Ovary (tissue), 9 donors: ENCODE measurements around the gene IVD. TPM values are rescaled to one million over a fixed set of nuclear protein-coding genes. Genes with fewer than 3 reads are reported as not detected.

Source experiments
- DNase-seq, 5 donors: peaks; one replicate each; pipeline ENCODE4 v3.0.0-alpha.2; 2019 to 2020
- H3K27ac ChIP-seq, 2 donors: fragments of 200-600 bp; one replicate each; pipeline versions ENCODE4 v1.5.1 to v1.8.0; 2019 to 2022
- H3K27me3 ChIP-seq: fragments of 200-600 bp; one replicate; pipeline ENCODE4 v1.8.0; 2022
- H3K36me3 ChIP-seq: fragments of 200-600 bp; sonication (generic); one replicate; pipeline ENCODE4 v1.5.1; 2019
- H3K4me1 ChIP-seq: one replicate; pipeline ENCODE4 v1.8.1; 2013; ENCODE audit warnings: mild to moderate bottlenecking, moderate library complexity; ENCODE audit not compliant: insufficient read depth
- H3K4me3 ChIP-seq: fragments of 200-600 bp; sonication (generic); one replicate; pipeline ENCODE4 v1.5.1; 2017
- H3K9me3 ChIP-seq, 2 donors: fragments of 200-600 bp in 1 of 2; sonication (generic) in 1 of 2; one replicate each; pipeline versions ENCODE4 v1.5.1 to v1.8.1; 2013 to 2019; ENCODE audit warnings: mild to moderate bottlenecking in 1 of 2, moderate library complexity in 1 of 2
- CTCF ChIP-seq, 3 donors: fragments of 450-650 bp in 2 of 3; fragments of 200-600 bp in 1 of 3; IDR thresholded peaks; one replicate each; pipeline versions ENCODE4 v1.5.1 to v1.8.0; 2016 to 2022; ENCODE audit warnings: antibody characterized with exemption in 3 of 3, mild to moderate bottlenecking in 1 of 3
- EP300 ChIP-seq: sonication (generic); formaldehyde crosslinking; IDR thresholded peaks from one replicate; pipeline ENCODE4 v1.6.1; 2017; ENCODE audit warnings: antibody characterized with exemption
- POLR2A ChIP-seq: fragments of 450-650 bp; IDR thresholded peaks from one replicate; pipeline ENCODE4 v1.6.1; 2017; ENCODE audit warnings: antibody characterized with exemption, mild to moderate bottlenecking, moderate library complexity
- WGBS, 3 donors: extraction: QIAGEN DNeasy Blood & Tissue Kit in 1 of 3; methylation state at CpG; one replicate each; pipeline versions ENCODE4 v1.1.5 to v1.1.7; 2013 to 2017; 5-methylcytosine and 5-hydroxymethylcytosine counted together
- intact Hi-C, 4 donors: fragments of 100-400 bp; cut with DNase I; formaldehyde crosslinking; loops; one replicate each; pipeline versions ENCODE4 v1.11.0 to v1.15.1; 2022 to 2023
- polyA plus RNA-seq, 2 donors: library from polyadenylated mRNA; stranded (reverse); fragments of 200-250 nt in 1 of 2; fragments of 350-450 nt in 1 of 2; fragmentation: Illumina TruSeq in 1 of 2; extraction: RNeasy Lipid Tissue Mini Kit (QIAGEN cat#74804) in 1 of 2; gene quantifications; one replicate each; pipeline ENCODE4 v1.2.3, GENCODE V29; 2013 to 2014
- total RNA-seq, 7 donors: library from RNA; depleted of rRNA in 2 of 7; stranded (reverse); fragments of >200 nt in 2 of 7; fragmentation: NEBNext Ultra II Directional in 3 of 7; extraction: Animal tissue kit (Norgen Biotek cat#: 25700) in 3 of 7; gene quantifications; one replicate each; pipeline versions ENCODE4 v1.1.0 to v1.2.4, GENCODE V29; 2016 to 2023
- donor health status: DM: no; HTN: no; CAD: no; lungs with moderate emphysema.
- donor health status: DM: no; HTN: no; CAD: no.
- donor health status: Bipolar disorder and iron deficiency.
- donor health status: DM: yes; HTN: yes; CAD: no.
- donor health status: DM: no; HTN: no; CAD: no.
- donor health status: DM: yes; HTN: yes; CAD: no.

IVD gene
- total and polyA plus RNA-seq, 9 donors = 51.5 to 105 (median 91.7) TPM

DNA sequence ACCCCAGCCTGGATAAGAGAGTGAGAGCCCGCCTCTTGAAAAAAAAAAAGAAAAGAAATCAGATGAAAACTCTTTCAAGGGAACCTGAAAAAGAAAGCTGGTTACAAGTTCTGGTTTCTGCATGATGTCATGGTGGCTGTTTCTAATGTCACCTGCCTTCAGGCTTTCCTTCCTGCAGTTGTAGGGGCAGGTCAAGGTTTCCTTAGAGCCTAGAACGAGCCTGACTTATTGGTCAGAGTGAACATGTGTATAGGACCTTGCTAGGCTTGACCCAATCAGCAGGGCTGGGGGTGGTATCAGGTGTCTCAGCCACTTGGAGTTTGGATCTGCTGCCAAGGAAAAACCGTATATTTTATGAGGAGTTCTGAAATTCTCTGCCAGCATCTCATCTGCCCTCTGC is 3.8 kb downstream of the IVD start:
- 68 to 80% (median 70%) methylated on average over 3 of the region's 3 CpGs for WGBS, 3 donors
- Histone ChIP-seq H3K4me1 (peaks cover 4% of the 10 kb centered on the region), H3K27me3 (no peaks in the 10 kb centered on the region), H3K36me3 (no peaks in the 10 kb centered on the region), H3K9me3 (no peaks in the 10 kb centered on the region), H3K4me3 (no peak overlapping the region), H3K27ac (no peak overlapping the region)
- TF ChIP-seq CTCF (IDR thresholded peaks at IDR 0.05) (no peak), POLR2A (no peak), EP300 (no peak)
- no peak for DNase-seq
- intact Hi-C loops = no loop called here

- TF ChIP-seq POLR2A (no peak), EP300 (no peak), CTCF (IDR thresholded peaks at IDR 0.05) (no peak)
- Histone ChIP-seq H3K27me3 (no peaks in the 10 kb centered on the region), H3K4me1 (peaks cover 2% of the 10 kb centered on the region), H3K27ac (no peak overlapping the region), H3K36me3 (no peaks in the 10 kb centered on the region), H3K9me3 (no peaks in the 10 kb centered on the region), H3K4me3 (no peak overlapping the region)
- 92 to 95% (median 93%) methylated on average over 11 of the region's 11 CpGs for WGBS, 3 donors
- intact Hi-C loops = no loop called here
- no peak for DNase-seq
Measured at GRCh38 chr15:40410476-40410875, 4.9 kb downstream of the IVD start.

DNA sequence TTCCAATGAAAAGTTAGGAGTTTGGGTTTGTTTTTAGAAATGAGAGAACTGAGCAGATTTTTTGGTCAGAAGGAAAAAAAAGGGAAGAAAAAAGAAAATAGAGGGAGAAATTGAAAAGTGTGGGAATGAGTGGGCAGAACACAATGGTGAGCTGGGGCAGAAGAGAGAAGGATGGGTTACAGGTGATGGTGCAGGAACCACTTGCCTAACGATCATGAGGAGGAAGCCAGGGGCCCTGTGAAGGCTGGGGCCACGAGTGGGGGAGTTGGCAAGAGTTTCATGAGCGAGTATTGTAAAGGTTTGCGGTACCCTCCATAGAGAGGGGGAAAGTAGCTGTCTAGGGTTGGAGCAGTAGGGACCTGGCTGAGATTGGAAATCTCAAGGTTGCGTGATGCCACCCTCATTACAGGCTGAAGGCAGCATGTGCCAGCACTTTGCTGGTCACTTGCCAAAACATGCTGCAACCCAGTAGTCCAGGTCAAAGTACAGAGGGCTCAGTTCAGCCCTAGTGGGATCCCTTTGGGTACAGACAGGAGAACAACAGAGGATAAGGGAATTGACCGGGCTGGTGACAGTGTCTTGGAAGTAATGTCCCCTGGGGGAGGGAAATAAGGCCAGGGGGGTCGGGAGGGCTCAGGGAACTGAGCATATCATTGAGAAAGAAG is 6.6 kb downstream of the IVD start:
- DNase-seq = no peak
- Histone ChIP-seq H3K27ac (no peak overlapping the region), H3K4me1 (no peaks in the 10 kb centered on the region), H3K9me3 (no peaks in the 10 kb centered on the region), H3K36me3 (no peaks in the 10 kb centered on the region), H3K4me3 (no peak overlapping the region), H3K27me3 (no peaks in the 10 kb centered on the region)
- intact Hi-C loops = no loop called here
- TF ChIP-seq EP300 = no peak
- no peak for TF ChIP-seq POLR2A
- TF ChIP-seq CTCF (IDR thresholded peaks at IDR 0.05) = no peak
- 79 to 82% (median 80%) methylated on average over 7 of the region's 7 CpGs for WGBS, 3 donors

DNA sequence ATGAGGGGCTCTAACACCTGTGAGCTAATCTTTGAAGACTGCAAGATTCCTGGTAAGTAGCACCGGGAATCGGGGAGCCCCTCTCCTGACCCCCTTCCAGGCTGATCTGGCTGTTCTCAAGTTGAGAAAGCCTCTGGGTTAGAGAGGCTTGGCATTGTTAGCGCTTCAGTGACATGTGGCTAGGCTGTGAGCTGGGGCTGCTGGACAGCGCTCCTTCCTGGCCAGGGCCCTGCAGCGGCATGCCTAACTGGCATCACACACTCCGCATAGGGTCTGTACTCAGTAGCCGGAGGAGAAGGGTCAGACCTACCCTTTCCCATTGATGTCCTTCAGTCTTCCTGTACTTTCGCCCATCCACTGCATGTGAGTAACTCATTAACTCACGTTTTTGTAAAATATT is 7.4 kb downstream of the IVD start:
- no peak for DNase-seq
- H3K36me3 ChIP-seq = no peaks in the 10 kb centered on the region
- no peaks in the 10 kb centered on the region for H3K4me1 ChIP-seq
- no peak overlapping the region for H3K4me3 ChIP-seq
- H3K27me3 ChIP-seq = no peaks in the 10 kb centered on the region
- no peaks in the 10 kb centered on the region for H3K9me3 ChIP-seq
- intact Hi-C loops = no loop called here
- 86 to 88% (median 87%) methylated on average over 9 of the region's 9 CpGs for WGBS, 3 donors
- no peak for TF ChIP-seq POLR2A
- no peak for TF ChIP-seq EP300
- no peak for TF ChIP-seq CTCF (IDR thresholded peaks at IDR 0.05)
- H3K27ac ChIP-seq = no peak overlapping the region
